ENCODE results near the gene PPOX. TPM values are rescaled to one million over a fixed set of nuclear protein-coding genes. Genes with fewer than 3 reads are reported as not detected.

PPOX gene
- 19.4 TPM for polyA plus RNA-seq (2013, experiment 1 of 2)
- polyA plus RNA-seq (2013, experiment 2 of 2): 22.3 TPM

DNA sequence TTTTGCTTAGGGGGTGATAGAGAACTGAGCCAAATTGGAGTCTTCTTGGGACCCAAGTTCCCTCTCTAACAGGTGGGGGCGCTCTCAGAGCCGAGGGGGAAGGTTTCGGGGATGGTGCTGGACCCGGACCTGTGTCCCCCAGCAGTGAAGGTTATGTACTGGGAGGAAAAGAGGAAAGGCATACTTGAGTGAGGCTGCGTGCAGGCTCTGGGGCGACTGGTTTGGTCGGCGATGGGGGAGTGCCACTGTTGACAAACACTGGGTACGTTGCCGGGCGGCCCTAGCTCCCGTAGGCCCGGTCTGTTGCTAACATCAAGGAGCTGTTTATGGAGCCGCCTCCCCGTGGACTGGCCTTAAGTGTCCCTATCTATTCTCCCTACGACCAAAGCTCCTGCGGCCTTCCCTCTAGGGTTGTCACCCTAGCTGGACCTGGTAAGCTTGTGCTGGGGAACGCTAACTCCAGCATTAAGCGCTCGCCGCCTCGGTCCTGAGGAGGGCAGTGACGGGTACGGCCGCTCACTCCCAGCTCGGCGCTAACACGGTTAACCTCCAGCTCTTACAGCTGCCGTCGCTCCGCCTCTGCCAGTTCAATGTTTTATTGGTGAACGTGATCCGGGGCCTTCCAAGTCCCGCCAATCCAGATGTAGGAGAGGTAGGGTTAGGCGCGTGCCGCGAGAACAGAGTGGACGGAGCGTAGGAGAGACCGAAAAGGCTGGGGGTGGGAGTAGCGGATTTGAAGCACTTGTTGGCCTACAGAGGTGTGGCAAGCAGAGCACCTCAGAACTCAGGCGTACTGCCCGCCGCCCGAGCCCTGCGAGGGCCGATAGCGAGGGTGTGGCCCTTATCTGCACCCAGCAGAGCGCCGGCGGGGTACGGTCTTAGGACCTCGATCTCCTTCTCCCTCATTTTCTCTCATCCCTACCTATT lies at the start of gene PPOX:
TSS of gene PPOX (plus strand) at position 685 of the 927 bp plus-strand sequence. CDS start 422 bp downstream, outside the sequence.
- Histone ChIP-seq H3K4me1 (ENCODE audit: insufficient read depth, low read length) (peaks cover 5% of the 10 kb centered on the region; the same call in 1 of the 2 replicates), H3K27ac (ENCODE audit: low read depth, low read length) (peak within 1 kb of the TSS; percentile 51), H3K9me3 (ENCODE audit: insufficient read depth, low read depth, low read length) (no peaks in the 10 kb centered on the region), H3K27me3 (ENCODE audit: insufficient read depth, low read length) (no peaks in the 10 kb centered on the region), H3K9ac (ENCODE audit: low read depth, low read length) (peak within 1 kb of the TSS; percentile 78), H3K4me3 (ENCODE audit: low read length) (peak within 1 kb of the TSS; percentile 87), H3K36me3 (ENCODE audit: insufficient read depth, low read length) (peaks cover 50% of the 10 kb centered on the region)
- under 1% methylated on average over 54 of the region's 54 CpGs for WGBS

DNA sequence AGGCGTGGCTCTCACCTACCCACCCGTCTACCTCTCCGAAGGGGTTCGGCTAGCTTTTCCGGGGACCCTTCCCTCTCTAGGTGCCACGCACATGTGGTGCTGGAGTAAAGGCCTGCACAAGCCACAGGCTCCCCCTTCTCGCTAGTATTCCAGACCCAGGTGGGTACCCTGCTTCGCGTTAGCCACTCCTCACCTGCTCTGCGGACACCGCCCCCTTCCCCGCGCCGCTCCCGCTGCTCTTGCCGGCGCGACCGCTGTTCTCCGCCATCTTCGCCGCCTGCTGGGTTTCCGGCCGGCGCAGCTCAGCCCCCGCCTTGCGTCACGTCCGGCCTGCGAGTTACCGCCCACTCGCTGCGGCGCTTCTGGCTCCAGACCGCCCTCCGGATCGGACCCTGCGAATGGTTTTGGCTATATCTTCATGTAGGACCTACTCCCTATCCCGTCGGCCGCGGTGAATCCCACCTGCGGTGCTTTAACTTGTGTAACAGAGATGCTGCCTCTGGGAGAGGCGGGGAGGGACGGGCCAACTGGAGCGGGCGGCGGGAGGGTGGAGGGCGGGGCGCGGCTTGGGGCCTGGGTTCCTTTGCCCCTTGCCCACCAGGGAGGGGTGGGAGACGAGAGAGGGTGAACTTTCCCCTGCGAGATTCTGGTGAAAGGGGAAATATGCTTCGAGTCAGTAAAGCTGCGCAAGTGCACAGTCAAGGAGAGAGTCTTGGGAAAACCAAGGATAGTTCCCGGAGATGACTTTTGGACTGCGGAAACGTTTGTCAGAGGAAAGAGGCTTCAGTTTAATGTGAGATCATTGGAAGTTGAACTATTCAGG lies 48.3 kb upstream of the PPOX start, which contains the start of the genes NIT1 and PFDN2:
TSS of gene NIT1 (plus strand) at position 347 of the 823 bp plus-strand sequence. CDS start at position 419, 72 bp downstream.
TSS of gene PFDN2 (minus strand) at position 279 of the 823 bp plus-strand sequence. CDS start at position 268, 11 bp downstream.
- H3K9me3 ChIP-seq (ENCODE audit: insufficient read depth, low read depth, low read length): no peaks in the 10 kb centered on the region
- under 1% methylated on average over 58 of the region's 58 CpGs for WGBS
- peak within 1 kb of the TSS; percentile 69 for H3K9ac ChIP-seq (ENCODE audit: low read depth, low read length)
- H3K4me3 ChIP-seq (ENCODE audit: low read length): peak within 1 kb of the TSS; percentile 81
- no peaks in the 10 kb centered on the region for H3K27me3 ChIP-seq (ENCODE audit: insufficient read depth, low read length)
- H3K36me3 ChIP-seq (ENCODE audit: insufficient read depth, low read length): peaks cover 47% of the 10 kb centered on the region
- peaks cover 10% of the 10 kb centered on the region for H3K4me1 ChIP-seq (ENCODE audit: insufficient read depth, low read length)
- H3K27ac ChIP-seq (ENCODE audit: low read depth, low read length): peak within 1 kb of the TSS; percentile 95

DNA sequence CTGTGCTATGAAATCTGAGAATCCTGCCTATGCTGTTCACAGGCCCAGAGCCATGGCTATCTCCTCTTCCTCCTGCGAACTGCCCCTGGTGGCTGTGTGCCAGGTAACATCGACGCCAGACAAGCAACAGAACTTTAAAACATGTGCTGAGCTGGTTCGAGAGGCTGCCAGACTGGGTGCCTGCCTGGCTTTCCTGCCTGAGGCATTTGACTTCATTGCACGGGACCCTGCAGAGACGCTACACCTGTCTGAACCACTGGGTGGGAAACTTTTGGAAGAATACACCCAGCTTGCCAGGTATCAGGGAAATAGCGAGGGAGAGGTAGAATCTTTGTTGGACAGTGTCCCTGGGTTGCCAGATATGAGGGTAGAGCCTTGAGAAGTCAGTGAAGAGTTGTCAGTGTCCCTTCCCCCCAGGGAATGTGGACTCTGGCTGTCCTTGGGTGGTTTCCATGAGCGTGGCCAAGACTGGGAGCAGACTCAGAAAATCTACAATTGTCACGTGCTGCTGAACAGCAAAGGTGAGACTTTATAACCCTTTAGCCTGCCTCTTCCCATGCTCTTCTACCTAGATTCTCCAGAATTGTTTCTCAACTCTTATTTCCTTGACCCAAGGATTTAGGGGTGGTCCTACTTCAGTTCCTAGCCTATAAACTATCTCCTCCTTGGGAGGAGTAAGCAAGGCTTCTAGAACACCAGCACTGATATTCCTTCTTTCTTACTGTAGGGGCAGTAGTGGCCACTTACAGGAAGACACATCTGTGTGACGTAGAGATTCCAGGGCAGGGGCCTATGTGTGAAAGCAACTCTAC lies 46.9 kb upstream of the PPOX start:
- Histone ChIP-seq H3K4me3 (ENCODE audit: low read length) (peak overlapping the region; percentile 81), H3K27me3 (ENCODE audit: insufficient read depth, low read length) (no peaks in the 10 kb centered on the region), H3K9me3 (ENCODE audit: insufficient read depth, low read depth, low read length) (no peaks in the 10 kb centered on the region), H3K27ac (ENCODE audit: low read depth, low read length) (peak overlapping the region; percentile 38; the same call in 1 of the 2 replicates), H3K36me3 (ENCODE audit: insufficient read depth, low read length) (peaks cover 52% of the 10 kb centered on the region), H3K9ac (ENCODE audit: low read depth, low read length) (no peak overlapping the region; the same call in 1 of the 2 replicates), H3K4me1 (ENCODE audit: insufficient read depth, low read length) (peaks cover 10% of the 10 kb centered on the region)
- WGBS: 76% methylated on average over 10 of the region's 10 CpGs

DNA sequence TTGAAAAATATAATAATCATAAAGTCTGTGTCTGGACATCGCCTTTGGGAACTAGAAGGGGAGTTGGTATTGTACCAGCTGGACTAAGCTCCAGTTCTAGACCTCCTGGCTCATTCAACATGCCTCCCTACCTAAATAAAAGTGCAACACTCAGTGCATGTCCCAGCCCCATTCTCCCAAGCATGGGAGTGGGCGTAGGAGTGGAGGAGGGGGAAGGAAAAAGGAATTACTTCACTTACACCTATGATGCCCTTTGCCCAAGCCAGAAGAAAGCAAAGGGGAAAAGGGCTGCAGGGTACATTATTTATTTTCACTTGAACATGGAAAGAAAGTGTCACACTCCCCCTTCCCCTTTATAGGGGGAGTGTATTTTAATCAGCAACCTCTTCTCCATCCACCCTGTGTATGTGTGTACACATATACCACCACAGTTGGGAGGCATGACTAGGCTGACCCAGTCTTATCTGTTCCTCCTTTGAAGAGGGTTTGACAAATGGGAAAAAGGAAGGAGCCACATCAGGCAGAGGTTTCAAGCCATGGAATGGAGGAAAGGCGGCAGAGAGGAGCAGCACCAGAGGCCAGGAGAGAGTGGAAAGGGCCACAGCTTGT lies 45.1 kb upstream of the PPOX start:
- H3K36me3 ChIP-seq (ENCODE audit: insufficient read depth, low read length): peaks cover 61% of the 10 kb centered on the region
- H3K27ac ChIP-seq (ENCODE audit: low read depth, low read length): no peak overlapping the region
- no peaks in the 10 kb centered on the region for H3K9me3 ChIP-seq (ENCODE audit: insufficient read depth, low read depth, low read length)
- 88% methylated on average over 2 of the region's 3 CpGs for WGBS
- no peak overlapping the region for H3K9ac ChIP-seq (ENCODE audit: low read depth, low read length)
- no peaks in the 10 kb centered on the region for H3K27me3 ChIP-seq (ENCODE audit: insufficient read depth, low read length)
- H3K4me1 ChIP-seq (ENCODE audit: insufficient read depth, low read length): peaks cover 10% of the 10 kb centered on the region
- H3K4me3 ChIP-seq (ENCODE audit: low read length): no peak overlapping the region

DNA sequence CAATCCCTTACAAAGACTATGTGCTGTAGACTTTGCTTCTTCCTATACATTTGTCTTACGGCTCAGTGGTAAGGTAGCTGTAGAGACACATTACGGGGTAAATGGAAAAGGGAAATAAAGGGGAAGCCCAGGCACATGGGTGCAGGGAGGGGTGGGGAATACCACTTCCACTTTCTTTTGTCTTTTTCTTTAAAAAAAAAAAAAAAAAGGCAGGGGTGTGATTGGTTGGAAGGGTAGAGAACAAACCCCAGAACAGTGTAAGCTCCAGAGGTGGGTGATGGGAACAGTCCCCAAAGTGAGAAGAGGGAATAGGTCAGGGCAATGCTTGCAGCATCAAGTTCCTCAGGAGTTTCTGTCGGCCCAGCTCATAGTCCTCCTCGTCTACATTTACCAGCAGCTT lies 44.4 kb upstream of the PPOX start:
- Histone ChIP-seq H3K36me3 (ENCODE audit: insufficient read depth, low read length) (peaks cover 65% of the 10 kb centered on the region), H3K27ac (ENCODE audit: low read depth, low read length) (no peak overlapping the region), H3K27me3 (ENCODE audit: insufficient read depth, low read length) (no peaks in the 10 kb centered on the region), H3K9ac (ENCODE audit: low read depth, low read length) (no peak overlapping the region), H3K4me3 (ENCODE audit: low read length) (no peak overlapping the region), H3K9me3 (ENCODE audit: insufficient read depth, low read depth, low read length) (no peaks in the 10 kb centered on the region), H3K4me1 (ENCODE audit: insufficient read depth, low read length) (peaks cover 10% of the 10 kb centered on the region)
- WGBS: 92% methylated on average over 4 of the region's 4 CpGs

DNA sequence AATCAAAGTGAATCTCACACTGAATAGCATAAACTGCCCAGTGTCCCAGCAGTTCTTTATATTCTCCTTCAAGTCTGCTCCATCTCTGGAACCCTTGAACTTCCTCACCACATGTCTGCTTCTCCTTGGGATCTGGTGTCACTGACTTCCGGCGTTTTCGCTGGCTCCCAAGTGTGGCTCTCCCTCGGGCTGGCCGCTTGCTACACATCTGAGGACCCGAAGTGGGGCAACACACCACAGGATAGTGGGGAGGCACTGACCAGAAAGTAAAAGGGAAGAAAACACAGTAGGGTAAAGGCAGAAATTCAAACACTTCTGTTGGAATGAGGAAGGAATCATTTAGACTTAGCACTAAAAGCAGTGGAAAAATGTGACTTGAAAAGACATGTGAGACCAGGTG lies 43.3 kb upstream of the PPOX start:
- Histone ChIP-seq H3K27ac (ENCODE audit: low read depth, low read length) (no peak overlapping the region), H3K4me1 (ENCODE audit: insufficient read depth, low read length) (peaks cover 10% of the 10 kb centered on the region), H3K9me3 (ENCODE audit: insufficient read depth, low read depth, low read length) (no peaks in the 10 kb centered on the region), H3K9ac (ENCODE audit: low read depth, low read length) (no peak overlapping the region), H3K36me3 (ENCODE audit: insufficient read depth, low read length) (peaks cover 76% of the 10 kb centered on the region), H3K4me3 (ENCODE audit: low read length) (no peak overlapping the region), H3K27me3 (ENCODE audit: insufficient read depth, low read length) (no peaks in the 10 kb centered on the region)
- 95% methylated on average over 6 of the region's 6 CpGs for WGBS

DNA sequence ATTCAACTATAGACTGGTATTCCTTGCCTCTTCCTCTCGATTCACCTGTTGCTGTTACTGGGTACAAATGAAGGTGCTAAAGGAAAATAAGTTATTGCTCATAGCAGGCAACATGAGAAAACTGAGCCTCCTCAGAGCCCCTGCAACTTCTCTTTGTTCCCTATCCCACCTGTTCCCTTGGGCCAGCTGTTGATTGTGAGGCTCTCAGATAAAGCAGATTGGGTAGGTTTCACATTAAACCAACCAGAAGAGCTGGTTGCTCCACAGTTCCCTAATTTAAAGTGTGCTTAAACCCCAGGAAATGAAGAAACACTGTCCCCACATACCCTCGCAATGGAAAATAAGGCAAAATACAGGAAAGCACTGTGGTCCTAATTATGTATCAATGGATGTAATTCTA lies 38.6 kb upstream of the PPOX start:
- H3K4me3 ChIP-seq (ENCODE audit: low read length): no peak overlapping the region
- peaks cover 72% of the 10 kb centered on the region for H3K36me3 ChIP-seq (ENCODE audit: insufficient read depth, low read length)
- H3K27me3 ChIP-seq (ENCODE audit: insufficient read depth, low read length): no peaks in the 10 kb centered on the region
- no peak overlapping the region for H3K27ac ChIP-seq (ENCODE audit: low read depth, low read length)
- H3K9ac ChIP-seq (ENCODE audit: low read depth, low read length): no peak overlapping the region
- no peaks in the 10 kb centered on the region for H3K9me3 ChIP-seq (ENCODE audit: insufficient read depth, low read depth, low read length)
- 100% methylated on average over 2 of the region's 2 CpGs for WGBS
- H3K4me1 ChIP-seq (ENCODE audit: insufficient read depth, low read length): peaks cover 12% of the 10 kb centered on the region

DNA sequence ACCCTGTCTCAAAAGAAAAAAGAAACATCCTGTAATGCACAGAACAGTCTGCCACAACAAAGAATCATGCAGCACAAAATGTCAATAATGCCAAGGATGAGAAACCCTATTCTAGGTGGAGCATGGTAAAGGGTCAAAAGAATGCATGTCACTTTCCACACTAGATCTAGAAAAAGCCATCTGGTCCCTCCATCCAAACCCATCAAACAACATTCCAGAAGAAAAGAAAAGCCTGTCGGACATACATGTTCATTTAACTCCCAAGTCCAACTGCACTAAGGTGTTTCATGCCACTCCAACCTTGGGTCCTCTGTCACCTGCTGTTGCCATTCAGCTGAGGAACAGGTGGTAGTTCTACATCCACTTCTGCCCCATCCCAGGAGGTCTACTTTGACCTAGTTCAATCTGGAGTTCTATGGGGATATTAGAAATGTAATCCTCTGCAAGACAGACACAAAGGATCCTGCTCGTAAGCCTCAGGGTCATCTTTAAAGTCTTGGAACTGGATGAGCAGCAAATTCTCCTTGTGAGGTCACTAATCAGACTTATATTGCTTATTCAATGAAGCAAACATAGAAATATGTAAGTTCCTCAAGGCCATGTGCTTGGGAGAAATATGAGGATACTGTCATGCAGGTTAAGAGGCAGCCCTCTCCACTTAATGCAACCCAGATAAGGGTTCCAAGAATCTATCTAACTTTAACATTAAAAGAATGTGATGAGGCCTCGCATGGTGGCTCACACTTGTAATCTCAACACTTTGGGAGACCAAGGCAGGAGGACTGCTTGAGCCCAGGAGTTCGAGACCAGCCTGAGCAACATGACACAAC lies 37.4 kb upstream of the PPOX start:
- WGBS: 96% methylated on average over 4 of the region's 4 CpGs

DNA sequence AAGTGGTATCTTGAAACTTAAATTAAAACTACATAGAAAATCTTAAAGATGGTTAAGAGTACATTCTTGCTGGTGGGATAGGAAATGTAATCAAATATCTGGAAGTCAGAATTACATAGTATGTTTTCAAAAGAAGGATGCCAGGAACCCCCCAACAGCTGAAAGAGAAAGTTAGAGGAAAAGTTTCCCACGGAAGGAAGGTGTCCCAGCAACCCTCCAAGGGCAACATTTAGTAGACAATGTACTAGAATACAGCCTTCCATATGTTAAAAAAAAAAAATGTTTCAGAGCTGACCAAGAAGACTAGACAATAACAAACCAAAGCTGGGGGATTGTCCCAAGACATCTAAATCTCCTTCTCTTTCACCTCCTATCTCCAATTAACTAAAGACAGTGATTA lies 36.0 kb upstream of the PPOX start:
- peaks cover 12% of the 10 kb centered on the region for H3K4me1 ChIP-seq (ENCODE audit: insufficient read depth, low read length)
- no peak overlapping the region for H3K9ac ChIP-seq (ENCODE audit: low read depth, low read length)
- no peaks in the 10 kb centered on the region for H3K27me3 ChIP-seq (ENCODE audit: insufficient read depth, low read length)
- WGBS: 92% methylated on average over 1 of the region's 1 CpG
- no peak overlapping the region for H3K27ac ChIP-seq (ENCODE audit: low read depth, low read length)
- H3K36me3 ChIP-seq (ENCODE audit: insufficient read depth, low read length): peaks cover 51% of the 10 kb centered on the region
- H3K4me3 ChIP-seq (ENCODE audit: low read length): peak overlapping the region; percentile 80
- no peaks in the 10 kb centered on the region for H3K9me3 ChIP-seq (ENCODE audit: insufficient read depth, low read depth, low read length)

More for the DNA sequence above, 37.4 kb upstream of the PPOX start:
- H3K4me3 ChIP-seq (ENCODE audit: low read length): no peak overlapping the region
- H3K36me3 ChIP-seq (ENCODE audit: insufficient read depth, low read length): peaks cover 62% of the 10 kb centered on the region
- H3K27me3 ChIP-seq (ENCODE audit: insufficient read depth, low read length): no peaks in the 10 kb centered on the region
- H3K9me3 ChIP-seq (ENCODE audit: insufficient read depth, low read depth, low read length): no peaks in the 10 kb centered on the region
- H3K4me1 ChIP-seq (ENCODE audit: insufficient read depth, low read length): peaks cover 12% of the 10 kb centered on the region
- no peak overlapping the region for H3K27ac ChIP-seq (ENCODE audit: low read depth, low read length)
- no peak overlapping the region for H3K9ac ChIP-seq (ENCODE audit: low read depth, low read length)
